GM19467 (cell line): ENCODE data around the gene TFRC.
"Not testable (repeated sequence)": the region's sequence is repeated elsewhere in the genome, so short reads cannot be mapped to it uniquely, and the experiment has no call there.

ENCODE experiments used
- ATAC-seq: cut with Tn5 transposase; IDR thresholded peaks from one replicate; pipeline ENCODE4 v1.9.1; 2021; ENCODE audit warnings: mild to moderate bottlenecking, moderate library complexity; ENCODE audit not compliant: unreplicated experiment

TFRC gene

GRCh38 chr3:196050597-196050996 is 31.3 kb downstream of the TFRC start:
- no peak for ATAC-seq

- ATAC-seq, result no peak
Measured at GRCh38 chr3:196049653-196050052, 32.2 kb downstream of the TFRC start.

GRCh38 chr3:196048922-196049598 is 32.8 kb downstream of the TFRC start:
- ATAC-seq, result no peak

- no peak for ATAC-seq
Measured at GRCh38 chr3:196047391-196048030, 34.4 kb downstream of the TFRC start.

- no peak for ATAC-seq
Measured at GRCh38 chr3:196044513-196044912, 37.4 kb downstream of the TFRC start.

GRCh38 chr3:196042673-196043072 is 39.2 kb downstream of the TFRC start:
- no peak for ATAC-seq

GRCh38 chr3:196039359-196039758 is 42.5 kb downstream of the TFRC start:
- ATAC-seq, result no peak

- ATAC-seq, result not testable (repeated sequence)
Measured at GRCh38 chr3:196026059-196026458, 55.8 kb downstream of the TFRC start.

- ATAC-seq, result no peak
Measured at GRCh38 chr3:196024968-196025367, 56.9 kb downstream of the TFRC start.

GRCh38 chr3:196023947-196024346 is 57.9 kb downstream of the TFRC start:
- no peak for ATAC-seq

GRCh38 chr3:196022499-196022878 is 59.4 kb downstream of the TFRC start:
- ATAC-seq, result not testable (repeated sequence)

GRCh38 chr3:196020373-196020772 is 61.5 kb downstream of the TFRC start:
- no peak for ATAC-seq

- ATAC-seq, result not testable (repeated sequence)
Measured at GRCh38 chr3:196019576-196019975, 62.3 kb downstream of the TFRC start.

- not testable (repeated sequence) for ATAC-seq
Measured at GRCh38 chr3:196018159-196018558, 63.7 kb downstream of the TFRC start.

- no peak for ATAC-seq
Measured at GRCh38 chr3:196016485-196016884, 65.4 kb downstream of the TFRC start.

GRCh38 chr3:196016059-196016458 is 65.8 kb downstream of the TFRC start:
- ATAC-seq, result no peak

GRCh38 chr3:196013587-196014487 is 68.1 kb downstream of the TFRC start:
- ATAC-seq, result no peak

GRCh38 chr3:196012941-196013476 is 68.9 kb downstream of the TFRC start:
- no peak for ATAC-seq

- no peak for ATAC-seq
Measured at GRCh38 chr3:196012481-196012880, 69.4 kb downstream of the TFRC start.

GRCh38 chr3:196009456-196009855 is 72.4 kb downstream of the TFRC start:
- ATAC-seq, result no peak

GRCh38 chr3:196008929-196009328 is 73.0 kb downstream of the TFRC start:
- ATAC-seq, result no peak
